ENCODE results near the gene ORM2. TPM values are rescaled to one million over a fixed set of nuclear protein-coding genes. Genes with fewer than 3 reads are reported as not detected.

ORM2 gene
- total and polyA plus RNA-seq, 9 of the 15 experiments (the other 6 are each of a cell fraction or from before 2014, with no cell fraction given), result 0.98 TPM; not detected in 8

DNA sequence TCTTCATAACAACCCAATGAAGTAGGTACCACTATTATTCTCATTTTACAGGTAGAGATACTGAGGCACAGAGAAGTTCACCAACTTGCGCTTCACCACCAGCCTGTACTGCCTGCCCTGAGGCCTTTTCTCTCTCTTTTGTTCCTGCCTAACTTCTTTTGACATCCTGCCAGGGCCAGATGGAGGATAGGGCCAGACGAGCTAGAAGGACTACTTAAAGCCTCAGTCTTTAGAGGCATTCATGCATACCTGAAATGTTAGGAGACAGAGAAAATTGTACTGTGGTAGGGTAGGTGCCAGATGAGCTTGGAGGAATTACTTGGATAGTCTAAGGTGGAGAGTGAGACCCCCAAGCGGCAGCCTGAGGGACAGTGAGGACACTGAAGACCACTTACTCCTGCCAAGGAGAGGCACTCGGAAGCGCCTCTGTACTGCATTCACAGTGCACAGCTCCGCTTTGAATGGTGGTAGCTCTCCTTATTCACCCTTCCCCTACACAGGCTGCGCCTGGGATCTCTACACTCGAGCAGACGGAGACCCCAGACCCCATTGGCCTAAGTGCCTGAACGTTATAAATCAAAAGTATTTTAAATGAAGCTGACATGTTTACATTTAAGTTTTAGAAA, 13.0 kb upstream of the ORM2 start:
- H3K4me1 ChIP-seq (replicated peaks in 1 of 2; ENCODE audit: control insufficient read depth in 2 of 2, insufficient read depth in 2 of 2, low read length in 2 of 2), result no peaks in the 10 kb centered on the region; a peak in 1 of 5 replicates
- TF ChIP-seq TAL1 (IDR thresholded peaks at IDR 0.05) (no peak), ELF1 (tag; IDR thresholded peaks at IDR 0.05) (no peak)
- H3K36me3 ChIP-seq (ENCODE audit: control insufficient read depth, insufficient read depth, low read length), result no peaks in the 10 kb centered on the region
- POLR2A ChIA-PET, result interaction anchor here (0.9 kb wide), 1 partner anchor 12 kb away, joined by 4 read pairs; no protein-coding TSS in a partner anchor
- no peak overlapping the region for H3K4me2 ChIP-seq (ENCODE audit: insufficient read depth, low read length)
- no peak overlapping the region for H2AFZ ChIP-seq (ENCODE audit: low read depth, low read length)
- no peak overlapping the region for H3K9ac ChIP-seq (ENCODE audit: insufficient read depth in 1 of 2, low read depth in 2 of 2, low read length in 2 of 2)
- DNase-seq (ENCODE audit: extremely low read depth in 1 of 4, low spot score in 3 of 4), result no peak
- 23% methylated on average over 10 of the region's 10 CpGs for WGBS (ENCODE audit: insufficient coverage, low coverage, missing lambda C conversion rate)
- no peak for FAIRE-seq
- peak; percentile 58 for ATAC-seq
- no TSS peak for BruUV-seq (replicated peaks)
- in situ Hi-C loops (cut with MboI) (no loop called here), intact Hi-C loops (cut with micrococcal nuclease) (no loop called here)
- no peak overlapping the region for H3K27ac ChIP-seq (ENCODE audit: extremely low read depth, low read depth, low read length)
- CTCF ChIA-PET (ENCODE audit: low intra/inter-chr PET ratio), result no interaction called here
- no peak overlapping the region for H3K4me3 ChIP-seq
- no peaks in the 10 kb centered on the region for H3K79me2 ChIP-seq (ENCODE audit: control insufficient read depth, insufficient read depth, low read length)
- no peaks in the 10 kb centered on the region for H4K20me1 ChIP-seq (replicated peaks; ENCODE audit: control insufficient read depth, insufficient read depth, low read length)
- H3K9me1 ChIP-seq (ENCODE audit: control insufficient read depth, insufficient read depth, low read length), result no peaks in the 10 kb centered on the region
- peaks cover 15 to 25% of the 10 kb centered on the region in 2 experiments for H3K27me3 ChIP-seq (ENCODE audit: control insufficient read depth in 2 of 2, insufficient read depth in 2 of 2, low read length in 2 of 2)
- no peaks in the 10 kb centered on the region for H3K9me3 ChIP-seq (replicated peaks; ENCODE audit: control insufficient read depth, insufficient read depth, low read depth, low read length)

DNA sequence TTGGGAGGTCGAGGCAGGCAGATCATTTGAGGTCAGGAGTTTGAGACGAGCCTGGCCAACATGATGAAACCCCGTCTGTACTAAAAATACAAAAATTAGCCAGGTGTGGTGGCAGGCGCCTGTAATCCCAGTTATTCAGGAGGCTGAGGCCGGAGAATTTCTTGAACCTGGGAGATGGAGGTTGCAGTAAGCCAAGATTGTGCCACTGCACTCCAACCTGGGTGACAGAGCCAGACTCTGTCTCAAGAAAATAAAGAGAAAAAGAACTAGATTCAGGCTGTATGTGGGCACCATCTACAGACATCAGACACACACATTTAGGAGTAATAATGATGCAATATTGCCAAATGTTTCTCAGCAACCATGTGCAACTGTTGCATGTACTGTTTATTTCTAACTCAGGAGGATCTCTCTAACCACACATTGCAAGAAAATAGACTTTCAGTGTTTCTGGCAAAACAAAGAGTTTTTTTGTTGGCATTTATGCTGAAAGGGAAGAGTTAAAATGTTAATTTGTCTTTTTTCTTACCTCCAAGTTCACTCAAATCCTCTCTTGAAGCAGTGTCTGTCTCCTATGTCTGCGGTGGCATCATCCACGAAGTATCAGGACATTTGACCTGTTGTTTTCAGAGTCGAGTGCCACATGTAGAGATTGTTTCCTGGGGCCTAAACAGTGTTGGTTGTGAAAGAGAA, 11.9 kb upstream of the ORM2 start:
- BruUV-seq (replicated peaks), result no TSS peak
- ChIA-PET CTCF (ENCODE audit: low intra/inter-chr PET ratio) (no interaction called here), POLR2A (no interaction called here)
- no peak for FAIRE-seq
- Histone ChIP-seq H3K4me1 (replicated peaks in 1 of 2; ENCODE audit: control insufficient read depth in 2 of 2, insufficient read depth in 2 of 2, low read length in 2 of 2) (no peaks in the 10 kb centered on the region; a peak in 1 of 5 replicates), H3K27ac (ENCODE audit: extremely low read depth, low read depth, low read length) (no peak overlapping the region), H3K4me3 (no peak overlapping the region), H3K36me3 (ENCODE audit: control insufficient read depth, insufficient read depth, low read length) (no peaks in the 10 kb centered on the region), H3K9ac (ENCODE audit: insufficient read depth in 1 of 2, low read depth in 2 of 2, low read length in 2 of 2) (no peak overlapping the region), H3K9me1 (ENCODE audit: control insufficient read depth, insufficient read depth, low read length) (no peaks in the 10 kb centered on the region), H4K20me1 (replicated peaks; ENCODE audit: control insufficient read depth, insufficient read depth, low read length) (no peaks in the 10 kb centered on the region), H2AFZ (ENCODE audit: low read depth, low read length) (no peak overlapping the region), H3K4me2 (ENCODE audit: insufficient read depth, low read length) (no peak overlapping the region), H3K9me3 (replicated peaks; ENCODE audit: control insufficient read depth, insufficient read depth, low read depth, low read length) (no peaks in the 10 kb centered on the region), H3K27me3 (ENCODE audit: control insufficient read depth in 2 of 2, insufficient read depth in 2 of 2, low read length in 2 of 2) (peaks cover 7 to 25% of the 10 kb centered on the region in 2 experiments; a peak in 4 of 5 replicates), H3K79me2 (ENCODE audit: control insufficient read depth, insufficient read depth, low read length) (no peaks in the 10 kb centered on the region)
- no peak for DNase-seq (ENCODE audit: extremely low read depth in 1 of 4, low spot score in 3 of 4)
- WGBS (ENCODE audit: insufficient coverage, low coverage, missing lambda C conversion rate), result 22% methylated on average over 8 of the region's 8 CpGs
- intact Hi-C loops (cut with micrococcal nuclease), result no loop called here
- peak; percentile 54 for ATAC-seq
- in situ Hi-C loops (cut with MboI), result no loop called here
- no peak for TF ChIP-seq PCBP1 (IDR thresholded peaks at IDR 0.05; ENCODE audit: low read depth, low read length, poor library complexity, severe bottlenecking)
- 0 out of 2 replicates have a peak, but pooled peaks have one; percentile 24 for TF ChIP-seq RNF2 (IDR thresholded peaks at IDR 0.05)
- TF ChIP-seq ZNF174 (CRISPR knock-in tag; IDR thresholded peaks at IDR 0.05), result no peak
- no peak for TF ChIP-seq KDM5B (IDR thresholded peaks at IDR 0.05; ENCODE audit: insufficient replicate concordance, low read depth, low read length)
- no peak for TF ChIP-seq CREB1 (IDR thresholded peaks at IDR 0.05)
- no peak for TF ChIP-seq CREB1 (CRISPR knock-in tag; IDR thresholded peaks at IDR 0.05)
- no peak for TF ChIP-seq ZNF507 (tag; conservative IDR thresholded peaks at IDR 0.05)
- peak; percentile 70 for TF ChIP-seq EP400 (IDR thresholded peaks at IDR 0.05)
- no peak for TF ChIP-seq TCF7 (IDR thresholded peaks at IDR 0.05; ENCODE audit: borderline replicate concordance)
- peak; percentile 60; the same call in 1 of the 2 replicates for TF ChIP-seq CEBPB (tag; IDR thresholded peaks at IDR 0.05)
- TF ChIP-seq TBP (optimal IDR thresholded peaks at IDR 0.05; ENCODE audit: low read depth, low read length), result no peak

All from K562 (cell line).